HL-60 (cell line): ENCODE measurements around the gene GET4.
A peak's percentile ranks its signal among the peaks of the same experiment; 100 is the strongest.

ENCODE experiments used
- DNase-seq, 2 experiments: peaks; one replicate each; pipeline ENCODE4 v3.0.0-alpha.2; 2010 to 2020; ENCODE audit warnings: low read depth in 1 of 2, low spot score in 1 of 2
- H3K27ac ChIP-seq: fragments of 250-450 bp; sonication (Bioruptor Pico); replicated peaks from 2 replicates; pipeline ENCODE4 v1.5.1; 2020; ENCODE audit warnings: mild to moderate bottlenecking, moderate library complexity
- H3K27me3 ChIP-seq: fragments of 250-450 bp; sonication (Bioruptor Pico); 2 replicates; pipeline ENCODE4 v1.5.1; 2021; ENCODE audit warnings: mild to moderate bottlenecking, moderate library complexity; ENCODE audit not compliant: insufficient read depth, poor library complexity, severe bottlenecking
- H3K4me3 ChIP-seq: replicated peaks from 2 replicates; pipeline ENCODE4 v1.5.1; 2011; ENCODE audit warnings: mild to moderate bottlenecking, control low read depth, low read length; ENCODE audit not compliant: insufficient read depth
- CTCF ChIP-seq: IDR thresholded peaks from one replicate; pipeline ENCODE4 v1.5.1; 2011; ENCODE audit warnings: low read length, control low read depth, inconsistent platforms; ENCODE audit not compliant: insufficient read depth
- GABPA ChIP-seq: IDR thresholded peaks from 2 replicates; pipeline ENCODE4 v1.6.1; 2012; ENCODE audit warnings: low read depth
- POLR2AphosphoS5 ChIP-seq: IDR thresholded peaks from 2 replicates; pipeline ENCODE4 v1.6.1; 2012; ENCODE audit warnings: low read depth
- SPI1 ChIP-seq: IDR thresholded peaks from 2 replicates; pipeline ENCODE4 v1.6.1; 2012; ENCODE audit warnings: low read depth, mild to moderate bottlenecking, borderline replicate concordance
- TF ChIP-seq, protein P1 (sequence below): IDR thresholded peaks from 2 replicates; pipeline ENCODE4 v1.6.1; 2012; ENCODE audit warnings: low read depth; ENCODE audit not compliant: insufficient replicate concordance

Gene GET4

DNA sequence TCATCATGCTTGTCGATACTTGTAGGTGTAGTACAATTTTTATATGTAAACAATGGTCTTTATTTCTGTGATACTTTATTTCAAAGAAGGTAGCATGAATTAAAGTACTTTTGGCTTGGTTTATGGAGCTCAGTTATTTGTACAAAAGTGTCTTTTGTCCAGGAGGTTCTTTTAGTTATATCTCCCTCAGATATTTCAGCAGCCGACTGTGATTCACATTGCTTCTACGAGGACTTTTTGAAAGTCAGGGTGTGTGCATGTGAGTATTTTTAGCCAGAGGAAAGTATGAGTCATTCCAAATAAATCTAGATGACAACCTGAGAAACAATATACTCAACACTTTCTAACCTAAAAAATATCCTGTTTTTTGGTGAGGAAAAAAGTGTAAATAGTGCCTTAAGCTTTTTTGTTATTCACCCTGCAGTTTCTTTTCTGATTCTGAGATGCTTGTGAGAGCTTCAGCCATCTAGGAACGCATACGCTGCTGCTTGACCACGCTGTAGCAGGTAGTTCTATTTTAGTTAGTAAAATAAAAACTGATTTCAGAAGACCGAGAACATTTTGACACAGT is 44.7 kb upstream of the GET4 start:
- no peak for TF ChIP-seq POLR2AphosphoS5
- no peak for TF ChIP-seq CTCF
- TF ChIP-seq, protein P1, sequence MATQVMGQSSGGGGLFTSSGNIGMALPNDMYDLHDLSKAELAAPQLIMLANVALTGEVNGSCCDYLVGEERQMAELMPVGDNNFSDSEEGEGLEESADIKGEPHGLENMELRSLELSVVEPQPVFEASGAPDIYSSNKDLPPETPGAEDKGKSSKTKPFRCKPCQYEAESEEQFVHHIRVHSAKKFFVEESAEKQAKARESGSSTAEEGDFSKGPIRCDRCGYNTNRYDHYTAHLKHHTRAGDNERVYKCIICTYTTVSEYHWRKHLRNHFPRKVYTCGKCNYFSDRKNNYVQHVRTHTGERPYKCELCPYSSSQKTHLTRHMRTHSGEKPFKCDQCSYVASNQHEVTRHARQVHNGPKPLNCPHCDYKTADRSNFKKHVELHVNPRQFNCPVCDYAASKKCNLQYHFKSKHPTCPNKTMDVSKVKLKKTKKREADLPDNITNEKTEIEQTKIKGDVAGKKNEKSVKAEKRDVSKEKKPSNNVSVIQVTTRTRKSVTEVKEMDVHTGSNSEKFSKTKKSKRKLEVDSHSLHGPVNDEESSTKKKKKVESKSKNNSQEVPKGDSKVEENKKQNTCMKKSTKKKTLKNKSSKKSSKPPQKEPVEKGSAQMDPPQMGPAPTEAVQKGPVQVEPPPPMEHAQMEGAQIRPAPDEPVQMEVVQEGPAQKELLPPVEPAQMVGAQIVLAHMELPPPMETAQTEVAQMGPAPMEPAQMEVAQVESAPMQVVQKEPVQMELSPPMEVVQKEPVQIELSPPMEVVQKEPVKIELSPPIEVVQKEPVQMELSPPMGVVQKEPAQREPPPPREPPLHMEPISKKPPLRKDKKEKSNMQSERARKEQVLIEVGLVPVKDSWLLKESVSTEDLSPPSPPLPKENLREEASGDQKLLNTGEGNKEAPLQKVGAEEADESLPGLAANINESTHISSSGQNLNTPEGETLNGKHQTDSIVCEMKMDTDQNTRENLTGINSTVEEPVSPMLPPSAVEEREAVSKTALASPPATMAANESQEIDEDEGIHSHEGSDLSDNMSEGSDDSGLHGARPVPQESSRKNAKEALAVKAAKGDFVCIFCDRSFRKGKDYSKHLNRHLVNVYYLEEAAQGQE, result no peak
- no peak for TF ChIP-seq SPI1
- no peak for TF ChIP-seq GABPA
- peak in 1 of 2 experiments; percentile 31 for DNase-seq
- no peaks in the 10 kb centered on the region for H3K27me3 ChIP-seq
- H3K4me3 ChIP-seq, result no peak overlapping the region
- no peak overlapping the region for H3K27ac ChIP-seq

DNA sequence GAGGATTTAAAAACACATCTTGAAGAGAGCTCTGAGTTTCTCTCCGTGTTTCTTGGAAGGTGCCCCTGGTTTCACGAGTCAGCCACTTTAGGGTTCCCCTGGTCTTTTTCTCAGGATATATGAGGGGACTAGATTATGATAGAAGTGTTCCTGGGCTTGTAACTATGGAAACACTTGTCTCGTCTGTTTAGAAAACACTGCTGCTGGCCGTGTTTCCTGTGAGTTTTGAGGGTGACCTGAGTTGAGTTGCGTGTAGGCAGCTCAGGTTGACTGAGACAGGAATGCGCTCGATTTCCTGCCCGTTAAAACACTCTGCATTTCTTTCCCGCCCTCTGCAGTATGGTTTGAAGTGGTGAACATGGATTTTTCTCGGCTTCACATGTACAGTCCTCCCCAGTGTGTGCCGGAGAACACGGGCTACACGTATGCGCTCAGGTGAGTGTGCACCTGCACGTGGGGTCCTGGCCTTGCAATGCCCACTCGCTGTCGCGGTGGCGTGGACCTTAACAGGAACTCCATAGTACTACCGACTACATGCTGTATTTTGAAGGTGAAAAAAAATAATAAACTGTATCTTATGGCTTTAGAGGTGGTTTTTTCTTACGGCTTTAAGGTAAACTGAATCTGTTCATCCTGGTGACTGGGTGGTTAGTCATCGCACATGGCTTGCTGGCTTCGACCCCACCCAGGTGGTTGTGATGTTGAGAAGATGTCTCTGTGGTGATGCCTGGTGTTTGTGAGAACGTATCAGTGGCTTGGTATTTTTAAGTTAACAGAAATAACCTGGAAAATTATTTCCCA is 44.0 kb upstream of the GET4 start, which contains the start of gene SUN1:
Gene SUN1, plus strand, starts transcription at position 310 of the 801 bp plus-strand sequence. Its CDS starts 49 bp downstream, at position 359.
- Histone ChIP-seq H3K27ac (no peak within 1 kb of the TSS), H3K27me3 (no peaks in the 10 kb centered on the region), H3K4me3 (no peak within 1 kb of the TSS)
- TF ChIP-seq GABPA, result no peak
- TF ChIP-seq CTCF, result no peak
- TF ChIP-seq, protein P1, result no peak
- no peak for TF ChIP-seq SPI1
- TF ChIP-seq POLR2AphosphoS5, result no peak
- no peak for DNase-seq

- TF ChIP-seq, protein P1, result no peak
- no peak for TF ChIP-seq SPI1
- TF ChIP-seq GABPA, result no peak
- TF ChIP-seq CTCF, result no peak
- TF ChIP-seq POLR2AphosphoS5, result no peak
- Histone ChIP-seq H3K4me3 (no peak overlapping the region), H3K27me3 (no peaks in the 10 kb centered on the region), H3K27ac (no peak overlapping the region)
- no peak for DNase-seq
These were observed 43.4 kb upstream of the GET4 start for GRCh38 chr7:832968-833424.
